ENCODE data around the gene THSD7B.

Gene THSD7B

DNA sequence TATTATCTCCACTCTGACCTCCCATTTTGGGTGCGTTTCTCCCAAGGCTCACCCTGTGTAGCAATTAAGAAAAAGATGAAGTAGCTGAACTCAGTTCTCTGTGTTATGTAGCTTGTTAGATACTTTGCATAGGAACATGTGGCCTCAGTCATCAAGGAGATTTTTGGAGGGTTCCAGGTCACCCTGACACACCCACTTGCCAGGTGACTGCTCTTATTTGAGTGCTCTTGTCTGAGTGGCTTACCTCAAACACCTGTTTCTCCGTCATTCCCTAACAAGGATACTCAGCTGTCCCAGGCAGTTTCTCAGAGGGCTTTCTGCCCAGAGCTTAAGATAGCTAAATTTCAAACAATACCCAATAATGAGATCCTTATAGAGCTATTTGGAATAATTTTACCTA is 621.7 kb downstream of the THSD7B start:
- no peak overlapping the region for H3K4me3 ChIP-seq (ENCODE audit: control insufficient read depth, low read depth, low read length)
- no peak for TF ChIP-seq CTCF (IDR thresholded peaks at IDR 0.05; ENCODE audit: control insufficient read depth, insufficient read depth, low read depth, low read length, missing control alignments)
- DNase-seq (ENCODE audit: low read depth), result no peak

DNA sequence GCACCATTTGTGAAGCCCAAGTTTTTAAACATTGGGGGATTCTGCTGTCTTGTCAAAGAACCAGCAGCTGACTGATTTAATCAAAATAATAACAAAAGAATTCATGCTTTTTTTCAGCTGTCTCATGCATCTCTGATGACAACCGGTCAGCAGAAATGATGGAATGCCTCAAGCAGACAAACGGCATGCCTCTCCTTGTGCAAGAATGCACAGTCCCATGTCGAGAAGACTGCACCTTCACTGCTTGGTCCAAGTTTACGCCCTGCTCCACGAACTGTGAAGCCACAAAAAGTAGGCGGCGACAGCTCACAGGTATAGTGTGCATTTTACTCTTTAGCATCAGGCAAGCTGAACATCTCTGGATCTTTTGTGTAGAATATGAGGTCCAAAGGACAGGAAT is 640.2 kb downstream of the THSD7B start:
- DNase-seq (ENCODE audit: low read depth), result no peak
- H3K4me3 ChIP-seq (ENCODE audit: control insufficient read depth, low read depth, low read length), result no peak overlapping the region
- no peak for TF ChIP-seq CTCF (IDR thresholded peaks at IDR 0.05; ENCODE audit: control insufficient read depth, insufficient read depth, low read depth, low read length, missing control alignments)

GRCh38 chr2:137411585-137411984 is 646.2 kb downstream of the THSD7B start:
- no peak for TF ChIP-seq CTCF (IDR thresholded peaks at IDR 0.05; ENCODE audit: control insufficient read depth, insufficient read depth, low read depth, low read length, missing control alignments)
- H3K4me3 ChIP-seq (ENCODE audit: control insufficient read depth, low read depth, low read length), result no peak overlapping the region
- DNase-seq (ENCODE audit: low read depth), result no peak

DNA sequence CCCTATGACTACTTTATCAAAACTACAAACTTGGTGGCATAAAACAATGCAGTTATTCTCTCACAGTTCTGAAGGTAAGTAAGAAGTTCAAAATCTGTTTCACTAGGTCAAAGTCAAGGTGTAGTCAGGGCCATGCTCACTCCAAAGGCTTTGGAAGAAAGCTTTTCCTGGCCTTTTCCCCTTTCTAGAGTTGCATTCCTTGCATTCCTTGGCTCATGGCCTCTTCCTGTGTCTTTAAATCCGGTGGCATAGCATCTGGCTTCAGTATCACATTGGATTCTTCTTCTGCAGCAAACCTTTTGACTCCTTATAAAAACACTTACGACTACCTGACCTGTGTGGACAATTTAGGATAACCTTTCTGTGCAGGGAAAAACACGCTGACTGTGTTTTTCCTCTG is 655.4 kb downstream of the THSD7B start:
- no peak overlapping the region for H3K4me3 ChIP-seq (ENCODE audit: control insufficient read depth, low read depth, low read length)
- no peak for DNase-seq (ENCODE audit: low read depth)
- no peak for TF ChIP-seq CTCF (IDR thresholded peaks at IDR 0.05; ENCODE audit: control insufficient read depth, insufficient read depth, low read depth, low read length, missing control alignments)

GRCh38 chr2:137435162-137435561 is 669.8 kb downstream of the THSD7B start:
- TF ChIP-seq CTCF (IDR thresholded peaks at IDR 0.05; ENCODE audit: control insufficient read depth, insufficient read depth, low read depth, low read length, missing control alignments), result no peak
- no peak for DNase-seq (ENCODE audit: low read depth)
- no peak overlapping the region for H3K4me3 ChIP-seq (ENCODE audit: control insufficient read depth, low read depth, low read length)

- TF ChIP-seq CTCF (IDR thresholded peaks at IDR 0.05; ENCODE audit: control insufficient read depth, insufficient read depth, low read depth, low read length, missing control alignments), result no peak
- no peak for DNase-seq (ENCODE audit: low read depth)
- H3K4me3 ChIP-seq (ENCODE audit: control insufficient read depth, low read depth, low read length), result no peak overlapping the region
These were observed 672.0 kb downstream of the THSD7B start for GRCh38 chr2:137437386-137437785.

DNA sequence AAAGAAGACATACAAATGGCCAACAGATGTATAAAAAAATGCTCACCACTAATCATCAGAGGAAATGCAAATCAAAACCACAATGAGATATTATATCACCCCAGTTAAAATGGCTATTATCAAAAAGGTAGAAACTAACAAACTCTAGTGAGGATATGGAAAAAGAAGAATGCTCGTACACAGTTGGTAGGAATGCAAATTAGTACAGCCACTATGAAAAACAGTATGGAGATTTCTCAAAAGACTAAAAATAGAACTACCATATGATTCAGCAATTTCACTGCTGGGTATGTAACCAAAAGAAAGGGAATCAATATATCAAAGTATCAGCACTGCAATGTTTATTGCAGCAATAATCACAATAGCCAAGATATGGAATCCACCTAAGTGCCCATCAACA is 679.6 kb downstream of the THSD7B start:
- TF ChIP-seq CTCF (IDR thresholded peaks at IDR 0.05; ENCODE audit: control insufficient read depth, insufficient read depth, low read depth, low read length, missing control alignments), result no peak
- no peak for DNase-seq (ENCODE audit: low read depth)
- H3K4me3 ChIP-seq (ENCODE audit: control insufficient read depth, low read depth, low read length), result no peak overlapping the region

Measured in AG09309 (cell line).